Measurements from ENCODE around the gene KRTAP5-6.

Gene KRTAP5-6

DNA sequence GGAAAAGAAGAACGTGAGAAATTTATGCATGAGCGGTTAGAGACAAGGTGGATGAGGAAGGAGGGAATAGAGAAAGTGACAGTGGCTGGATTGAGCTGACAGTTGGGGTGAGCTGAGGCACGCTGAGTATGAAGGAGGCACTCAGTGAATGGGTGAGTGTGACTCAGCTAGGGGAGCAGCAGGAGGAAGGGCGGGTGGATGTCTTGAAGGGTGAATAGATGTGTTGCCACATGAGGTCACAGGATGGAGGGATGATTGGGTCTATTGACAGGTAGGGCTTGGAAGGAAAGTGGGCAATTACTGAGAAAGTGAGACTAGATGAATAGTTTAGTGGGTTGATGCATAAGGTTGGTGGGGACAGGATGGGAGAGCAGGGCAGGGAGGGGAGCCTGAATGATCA is 45.4 kb downstream of the KRTAP5-6 start:
- no peaks in the 10 kb centered on the region for H3K79me2 ChIP-seq (ENCODE audit: insufficient read depth, low read length)
- H3K4me3 ChIP-seq (ENCODE audit: low read depth, low read length, poor library complexity, severe bottlenecking), result no peak overlapping the region
- H3K27me3 ChIP-seq (ENCODE audit: insufficient read depth, low read length), result no peaks in the 10 kb centered on the region; the same call in 1 of the 2 replicates
- no peaks in the 10 kb centered on the region for H4K20me1 ChIP-seq (ENCODE audit: insufficient read depth, low read length)
- no peak overlapping the region for H3K9ac ChIP-seq (ENCODE audit: low read length)
- H2AFZ ChIP-seq (ENCODE audit: low read length), result no peak overlapping the region
- TF ChIP-seq, protein P1, sequence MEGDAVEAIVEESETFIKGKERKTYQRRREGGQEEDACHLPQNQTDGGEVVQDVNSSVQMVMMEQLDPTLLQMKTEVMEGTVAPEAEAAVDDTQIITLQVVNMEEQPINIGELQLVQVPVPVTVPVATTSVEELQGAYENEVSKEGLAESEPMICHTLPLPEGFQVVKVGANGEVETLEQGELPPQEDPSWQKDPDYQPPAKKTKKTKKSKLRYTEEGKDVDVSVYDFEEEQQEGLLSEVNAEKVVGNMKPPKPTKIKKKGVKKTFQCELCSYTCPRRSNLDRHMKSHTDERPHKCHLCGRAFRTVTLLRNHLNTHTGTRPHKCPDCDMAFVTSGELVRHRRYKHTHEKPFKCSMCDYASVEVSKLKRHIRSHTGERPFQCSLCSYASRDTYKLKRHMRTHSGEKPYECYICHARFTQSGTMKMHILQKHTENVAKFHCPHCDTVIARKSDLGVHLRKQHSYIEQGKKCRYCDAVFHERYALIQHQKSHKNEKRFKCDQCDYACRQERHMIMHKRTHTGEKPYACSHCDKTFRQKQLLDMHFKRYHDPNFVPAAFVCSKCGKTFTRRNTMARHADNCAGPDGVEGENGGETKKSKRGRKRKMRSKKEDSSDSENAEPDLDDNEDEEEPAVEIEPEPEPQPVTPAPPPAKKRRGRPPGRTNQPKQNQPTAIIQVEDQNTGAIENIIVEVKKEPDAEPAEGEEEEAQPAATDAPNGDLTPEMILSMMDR (IDR thresholded peaks at IDR 0.05; ENCODE audit: low read length), result no peak
- no peak for TF ChIP-seq EZH2 (IDR thresholded peaks at IDR 0.05; ENCODE audit: borderline replicate concordance, low read length)
- H3K27ac ChIP-seq (ENCODE audit: low read depth, low read length, poor library complexity, severe bottlenecking), result no peak overlapping the region
- H3K9me3 ChIP-seq (ENCODE audit: low read length), result 0 out of 2 replicates have a peak, but pooled peaks cover 1% of the 10 kb centered on the region
- no peaks in the 10 kb centered on the region for H3K4me1 ChIP-seq (ENCODE audit: insufficient read depth, low read length, severe bottlenecking)
- no peaks in the 10 kb centered on the region for H3F3A ChIP-seq (ENCODE audit: insufficient read depth, low read length)
- H3K36me3 ChIP-seq (ENCODE audit: insufficient read depth, low read length), result no peaks in the 10 kb centered on the region; the same call in 1 of the 2 replicates
- no peaks in the 10 kb centered on the region for H3K9me2 ChIP-seq (ENCODE audit: low read depth, low read length)
- no peak overlapping the region for H3K4me2 ChIP-seq (ENCODE audit: low read length)

DNA sequence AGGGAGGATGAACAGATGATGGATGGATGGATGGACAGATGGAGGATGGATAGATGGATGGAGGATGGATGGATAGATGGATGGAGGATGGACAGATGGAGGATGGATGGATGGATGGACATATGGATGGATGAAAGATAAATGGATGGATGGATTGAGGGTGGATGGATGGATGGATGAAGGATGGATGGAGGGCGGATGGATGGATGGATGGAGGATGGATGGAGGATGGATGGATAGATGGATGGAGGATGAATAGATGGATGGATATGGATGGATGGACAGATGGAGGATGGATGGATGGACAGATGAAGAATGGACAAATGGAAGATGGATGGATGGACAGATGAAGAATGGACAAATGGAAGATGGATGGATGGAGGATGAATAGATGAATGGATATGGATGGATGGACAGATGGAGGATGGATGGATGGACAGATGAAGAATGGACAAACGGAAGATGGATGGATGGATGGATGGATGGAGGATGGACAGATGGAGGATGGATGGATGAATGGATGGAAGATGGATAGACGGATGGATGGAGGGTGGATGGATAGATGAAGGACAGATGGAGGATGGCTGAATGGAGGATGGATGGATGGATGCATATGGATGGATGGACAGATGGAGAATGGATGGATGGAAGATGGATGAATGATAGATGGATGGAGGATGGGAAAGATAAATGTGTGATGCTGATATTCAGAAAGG is 46.0 kb downstream of the KRTAP5-6 start:
- Histone ChIP-seq H3K27me3 (ENCODE audit: insufficient read depth, low read length) (no peaks in the 10 kb centered on the region), H3K27ac (ENCODE audit: low read depth, low read length, poor library complexity, severe bottlenecking) (no peak overlapping the region)

DNA sequence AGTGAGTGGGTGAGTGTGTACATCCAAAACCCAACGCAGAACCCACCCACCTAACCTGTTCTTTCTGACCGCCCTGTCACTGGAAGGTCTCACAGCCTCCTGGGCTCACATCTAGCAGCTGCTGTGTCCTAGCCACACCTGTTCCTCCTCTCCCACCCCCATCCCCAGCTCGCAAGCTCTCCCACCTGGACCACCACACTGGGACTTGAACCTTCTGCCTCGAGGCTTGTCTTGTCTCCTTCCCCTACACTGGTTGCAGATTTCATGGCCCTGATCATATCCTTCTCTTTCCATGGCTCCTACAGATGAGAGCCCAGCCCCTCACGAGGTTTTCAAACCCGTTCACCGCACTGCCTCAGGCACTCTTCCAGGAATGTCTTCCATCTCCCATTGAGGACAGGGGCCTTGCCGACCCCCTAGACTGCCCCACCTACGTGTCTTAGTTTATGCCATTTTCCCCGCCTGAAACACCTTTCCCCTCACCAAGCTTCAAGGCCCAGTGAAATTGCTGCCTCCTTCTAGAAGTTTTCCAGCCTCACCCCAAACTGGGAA is 46.7 kb downstream of the KRTAP5-6 start:
- H3K9me2 ChIP-seq (ENCODE audit: low read depth, low read length), result no peaks in the 10 kb centered on the region
- no peaks in the 10 kb centered on the region for H3K79me2 ChIP-seq (ENCODE audit: insufficient read depth, low read length)
- H3K36me3 ChIP-seq (ENCODE audit: insufficient read depth, low read length), result no peaks in the 10 kb centered on the region
- H2AFZ ChIP-seq (ENCODE audit: low read length), result no peak overlapping the region
- TF ChIP-seq, protein P1 (IDR thresholded peaks at IDR 0.05; ENCODE audit: low read length), result no peak
- TF ChIP-seq EZH2 (IDR thresholded peaks at IDR 0.05; ENCODE audit: borderline replicate concordance, low read length), result no peak
- H3K9me3 ChIP-seq (ENCODE audit: low read length), result no peaks in the 10 kb centered on the region
- no peaks in the 10 kb centered on the region for H3K4me1 ChIP-seq (ENCODE audit: insufficient read depth, low read length, severe bottlenecking)
- no peaks in the 10 kb centered on the region for H3F3A ChIP-seq (ENCODE audit: insufficient read depth, low read length)
- no peaks in the 10 kb centered on the region for H4K20me1 ChIP-seq (ENCODE audit: insufficient read depth, low read length)
- H3K4me2 ChIP-seq (ENCODE audit: low read length), result no peak overlapping the region
- H3K4me3 ChIP-seq (ENCODE audit: low read depth, low read length, poor library complexity, severe bottlenecking), result no peak overlapping the region
- no peaks in the 10 kb centered on the region for H3K27me3 ChIP-seq (ENCODE audit: insufficient read depth, low read length)
- H3K9ac ChIP-seq (ENCODE audit: low read length), result no peak overlapping the region
- H3K27ac ChIP-seq (ENCODE audit: low read depth, low read length, poor library complexity, severe bottlenecking), result no peak overlapping the region

More for the DNA sequence above, 46.0 kb downstream of the KRTAP5-6 start:
- Histone ChIP-seq H3K79me2 (ENCODE audit: insufficient read depth, low read length) (no peaks in the 10 kb centered on the region), H2AFZ (ENCODE audit: low read length) (no peak overlapping the region), H3K4me1 (ENCODE audit: insufficient read depth, low read length, severe bottlenecking) (no peaks in the 10 kb centered on the region), H3K4me3 (ENCODE audit: low read depth, low read length, poor library complexity, severe bottlenecking) (no peak overlapping the region), H3K36me3 (ENCODE audit: insufficient read depth, low read length) (no peaks in the 10 kb centered on the region), H3K9me3 (ENCODE audit: low read length) (no peaks in the 10 kb centered on the region), H3K9me2 (ENCODE audit: low read depth, low read length) (no peaks in the 10 kb centered on the region), H3K4me2 (ENCODE audit: low read length) (no peak overlapping the region), H3K9ac (ENCODE audit: low read length) (no peak overlapping the region), H4K20me1 (ENCODE audit: insufficient read depth, low read length) (no peaks in the 10 kb centered on the region), H3F3A (ENCODE audit: insufficient read depth, low read length) (no peaks in the 10 kb centered on the region)
- no peak for TF ChIP-seq EZH2 (IDR thresholded peaks at IDR 0.05; ENCODE audit: borderline replicate concordance, low read length)
- TF ChIP-seq, protein P1 (IDR thresholded peaks at IDR 0.05; ENCODE audit: low read length), result no peak
